HL-60/S4 (cell line): ENCODE data around the gene NCAPD2.

Source experiments
- in situ Hi-C: fragments of 300-500 bp; cut with MboI; formaldehyde crosslinking; loops from 2 replicates; pipeline ENCODE4 v1.14.3; 2022; ENCODE audit warnings: low sequenced_read_pairs

NCAPD2 gene

GRCh38 chr12:6569786-6570185 lies 75.9 kb downstream of the NCAPD2 start:
- in situ Hi-C loops: no loop called here

GRCh38 chr12:6570264-6570887 lies 76.5 kb downstream of the NCAPD2 start:
- in situ Hi-C loops: no loop called here

- in situ Hi-C loops: no loop called here
Observed at GRCh38 chr12:6573001-6573400, 79.1 kb downstream of the NCAPD2 start.

DNA sequence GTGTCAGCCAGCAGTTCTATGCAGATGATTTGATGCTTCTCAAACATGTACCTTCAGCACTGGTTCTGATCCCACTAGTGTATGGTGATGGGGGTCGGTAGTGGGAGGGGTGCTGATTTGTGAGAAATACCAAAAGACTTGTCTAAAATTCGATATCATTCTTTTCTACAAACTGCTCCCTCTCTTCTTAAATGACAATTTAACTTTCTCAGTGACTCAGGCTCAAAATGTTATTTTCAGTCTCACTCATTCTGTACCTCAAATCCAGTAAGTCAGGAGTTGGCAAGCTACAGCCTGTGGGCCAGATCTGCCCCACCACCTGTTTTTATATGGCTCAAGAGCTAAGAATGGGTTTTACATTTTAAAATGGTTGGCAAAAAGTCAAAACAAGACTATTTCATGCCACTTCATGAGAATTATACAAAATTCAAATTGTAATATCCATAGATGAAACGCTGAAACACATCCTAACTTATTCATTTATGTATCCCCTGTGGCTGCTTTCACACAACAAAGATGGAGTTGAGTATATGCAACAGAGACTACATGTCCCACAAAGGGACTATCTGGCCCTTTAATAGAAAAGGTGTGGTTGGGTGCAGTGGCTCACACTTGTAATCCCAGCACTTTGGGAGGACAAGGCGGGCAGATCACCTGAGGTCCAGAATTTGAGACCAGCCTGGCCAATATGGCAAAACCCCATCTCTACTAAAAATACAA lies 80.8 kb downstream of the NCAPD2 start:
- in situ Hi-C loops: no loop called here

- in situ Hi-C loops: no loop called here
Observed at GRCh38 chr12:6575648-6576047, 81.7 kb downstream of the NCAPD2 start.
